Mucosa of gallbladder (tissue), 1 donor: ENCODE results near the gene IL10RA. TPM values are rescaled to one million over a fixed set of nuclear protein-coding genes. Genes with fewer than 3 reads are reported as not detected.

Experiments
- DNase-seq: peaks from one replicate; pipeline ENCODE4 v3.0.0-alpha.2; 2020; ENCODE audit warnings: low spot score
- total RNA-seq: library from RNA; stranded (reverse); gene quantifications from one replicate; pipeline ENCODE4 v1.2.1, GENCODE V29; 2021
- donor health status: DM: no; HTN: no; CAD: no.

Gene IL10RA
- total RNA-seq, 1 donor from 2014 or later, result 29.3 TPM

GRCh38 chr11:117961896-117962295, 24.3 kb upstream of the IL10RA start:
- DNase-seq, result peak; percentile 5

GRCh38 chr11:117962826-117963225, 23.4 kb upstream of the IL10RA start:
- DNase-seq, result no peak

- peak; percentile 5 for DNase-seq
Measured at GRCh38 chr11:117966908-117967307, 19.3 kb upstream of the IL10RA start.

GRCh38 chr11:117969160-117969991, 16.8 kb upstream of the IL10RA start:
- DNase-seq, result peak; percentile 8

- peak; percentile 34 for DNase-seq
Measured at GRCh38 chr11:117970400-117971024, 15.7 kb upstream of the IL10RA start.

GRCh38 chr11:117972044-117972443, 14.2 kb upstream of the IL10RA start:
- peak; percentile 9 for DNase-seq

GRCh38 chr11:117972629-117973502, 13.3 kb upstream of the IL10RA start:
- DNase-seq, result peak; percentile 49

- DNase-seq, result peak; percentile 9
Measured at GRCh38 chr11:117973503-117973860, 12.7 kb upstream of the IL10RA start.

GRCh38 chr11:117976445-117976844, 9.7 kb upstream of the IL10RA start:
- DNase-seq, result peak; percentile 1

- DNase-seq, result peak; percentile 7
Measured at GRCh38 chr11:117977029-117977428, 9.2 kb upstream of the IL10RA start.

- peak; percentile 6 for DNase-seq
Measured at GRCh38 chr11:117977612-117978264, 8.5 kb upstream of the IL10RA start.

- peak; percentile 7 for DNase-seq
Measured at GRCh38 chr11:117978291-117978910, 7.8 kb upstream of the IL10RA start.

GRCh38 chr11:117978991-117979390, 7.2 kb upstream of the IL10RA start:
- peak; percentile 2 for DNase-seq

GRCh38 chr11:117979481-117980211, 6.5 kb upstream of the IL10RA start:
- peak; percentile 24 for DNase-seq

GRCh38 chr11:117980280-117980679, 5.9 kb upstream of the IL10RA start:
- DNase-seq, result no peak

- peak; percentile 6 for DNase-seq
Measured at GRCh38 chr11:117980720-117981119, 5.5 kb upstream of the IL10RA start.

- no peak for DNase-seq
Measured at GRCh38 chr11:117983163-117983475, 3.1 kb upstream of the IL10RA start.

GRCh38 chr11:117984476-117984875, 1.7 kb upstream of the IL10RA start:
- DNase-seq, result no peak

- DNase-seq, result no peak
Measured at GRCh38 chr11:117986981-117987574, 884 bp downstream of the IL10RA start.

GRCh38 chr11:117989351-117990102, 3.3 kb downstream of the IL10RA start:
- DNase-seq, result no peak
